Activated CD4-positive, alpha-beta T cell treated with anti-CD3 and anti-CD28 coated beads for 1 hour (primary cell): ENCODE results near the gene KIF13A.
"Not testable (repeated sequence)": the region's sequence is repeated elsewhere in the genome, so short reads cannot be mapped to it uniquely, and the experiment has no call there.

Experiments used
- DNase-seq: peaks from one replicate; pipeline ENCODE4 v3.0.0-alpha.2; 2020

KIF13A gene

DNA sequence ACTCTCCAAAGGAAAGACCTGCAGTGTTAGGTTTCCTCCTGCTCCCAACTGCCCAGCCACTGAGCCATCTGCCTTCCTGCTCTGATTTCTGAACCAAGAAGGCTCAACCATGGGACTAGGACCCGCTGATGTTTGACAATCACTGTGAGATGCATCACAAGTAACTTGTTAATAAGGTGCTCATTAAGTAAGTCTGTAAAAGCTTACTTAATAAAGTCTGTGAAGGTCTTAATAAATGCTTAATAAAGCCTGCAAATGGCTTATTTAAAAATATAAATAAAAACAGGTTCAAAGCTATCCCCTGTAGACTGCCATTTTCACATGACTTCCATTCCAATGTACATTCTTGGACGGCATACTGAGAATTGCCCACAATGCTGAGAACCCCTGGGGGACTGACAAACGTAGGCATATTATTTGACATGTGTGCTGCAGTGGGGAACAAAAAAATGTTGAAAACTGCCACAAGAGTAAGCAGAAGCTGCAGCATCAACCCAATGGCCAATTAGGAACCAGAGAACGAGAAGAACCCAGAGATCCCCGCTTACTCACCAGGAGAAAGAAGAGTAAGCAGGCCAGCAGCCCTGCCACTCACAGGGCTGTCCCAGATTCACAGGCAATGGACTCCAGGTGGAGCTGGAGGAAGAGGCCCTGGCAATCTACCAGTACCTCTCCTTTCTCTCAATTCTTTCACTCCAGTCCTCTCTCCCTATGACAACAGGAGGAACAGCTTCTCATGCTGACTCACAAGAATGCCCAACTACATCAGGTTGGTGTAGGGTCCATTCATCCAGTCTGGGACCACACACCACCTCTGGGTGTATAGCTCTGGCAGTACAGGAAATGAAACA lies 19.5 kb downstream of the KIF13A start:
- DNase-seq = no peak

DNA sequence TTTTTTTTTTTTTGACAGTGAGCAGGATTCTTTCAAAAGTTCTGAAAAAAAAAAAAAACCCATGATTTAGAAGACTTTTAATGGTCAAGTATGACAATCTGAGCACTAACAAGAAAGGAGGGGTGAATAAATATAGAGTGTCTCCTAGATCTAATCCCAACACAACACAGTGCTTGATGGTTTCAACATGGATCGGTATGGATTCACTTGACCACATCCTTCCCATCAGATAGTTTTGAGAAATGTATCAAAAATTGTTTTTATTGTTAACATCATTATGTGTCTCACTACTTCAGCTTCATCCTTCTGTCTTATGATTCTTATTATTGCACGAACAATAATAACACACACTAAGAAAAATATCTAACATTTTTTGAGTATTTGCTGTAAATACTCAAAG lies 21.0 kb downstream of the KIF13A start:
- DNase-seq = no peak

DNA sequence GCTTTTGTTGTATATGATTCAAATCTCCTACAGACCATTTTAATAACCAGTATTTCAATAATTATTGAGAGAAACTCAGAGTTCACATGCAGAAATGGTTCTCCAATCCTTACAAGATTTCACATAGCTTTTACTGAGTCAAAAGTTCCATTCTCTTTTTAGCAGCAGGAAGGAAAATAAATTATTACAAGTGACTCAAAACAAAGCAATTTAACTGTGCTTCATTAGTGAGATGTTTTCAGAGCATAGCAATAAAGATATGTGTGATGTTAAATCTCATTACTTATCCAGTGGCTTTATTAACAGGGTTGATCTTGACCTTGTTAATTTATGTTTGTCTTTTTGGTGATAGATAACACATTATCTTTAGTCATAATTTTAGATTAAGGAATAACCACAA lies 22.0 kb downstream of the KIF13A start:
- no peak for DNase-seq

DNA sequence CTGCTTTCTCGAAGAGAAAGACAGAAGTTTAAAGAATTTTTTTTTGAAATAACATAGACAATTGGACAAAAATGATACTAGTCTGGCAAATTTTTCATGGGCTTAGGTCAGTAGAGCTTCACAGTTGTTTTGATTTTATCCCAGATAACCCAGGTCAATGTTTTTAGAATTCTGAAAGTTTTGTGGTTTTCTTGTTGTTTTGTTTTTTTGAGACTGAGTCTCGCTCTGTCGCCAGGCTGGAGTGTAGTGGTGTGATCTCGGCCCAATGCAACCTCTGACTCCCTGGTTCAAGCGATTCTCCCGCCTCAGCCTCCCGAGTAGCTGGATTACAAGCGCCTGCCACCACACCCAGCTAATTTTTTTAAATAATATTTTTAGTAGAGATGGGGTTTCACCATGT lies 22.8 kb downstream of the KIF13A start:
- DNase-seq = no peak

DNA sequence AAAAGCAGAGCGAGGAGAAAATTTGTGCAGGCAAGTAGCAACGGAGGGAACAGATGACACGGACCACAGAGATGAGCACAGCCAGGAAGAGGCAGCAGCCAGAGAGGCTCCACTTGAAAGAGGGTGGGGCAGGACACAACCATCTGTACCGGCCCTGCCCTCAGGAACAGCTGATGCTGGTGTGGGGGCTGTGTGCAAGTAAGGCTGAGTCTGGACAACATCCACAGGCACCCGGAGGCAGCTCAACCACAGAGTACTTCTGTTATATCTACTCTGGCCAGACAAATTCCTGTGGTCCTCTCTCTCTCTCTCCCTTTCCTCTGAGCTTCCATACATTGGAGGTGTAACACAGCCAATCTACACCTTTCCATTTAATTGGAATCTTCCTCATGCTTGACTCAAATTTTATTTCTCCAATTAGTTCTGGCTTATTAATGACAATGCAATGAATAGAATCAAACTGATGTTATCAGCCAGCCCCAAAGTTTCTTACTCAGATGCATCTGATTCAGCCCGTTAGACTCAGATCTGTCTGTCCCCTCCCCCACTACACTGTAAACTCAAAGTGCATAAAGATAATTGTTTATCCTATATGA lies 24.9 kb downstream of the KIF13A start:
- no peak for DNase-seq

DNA sequence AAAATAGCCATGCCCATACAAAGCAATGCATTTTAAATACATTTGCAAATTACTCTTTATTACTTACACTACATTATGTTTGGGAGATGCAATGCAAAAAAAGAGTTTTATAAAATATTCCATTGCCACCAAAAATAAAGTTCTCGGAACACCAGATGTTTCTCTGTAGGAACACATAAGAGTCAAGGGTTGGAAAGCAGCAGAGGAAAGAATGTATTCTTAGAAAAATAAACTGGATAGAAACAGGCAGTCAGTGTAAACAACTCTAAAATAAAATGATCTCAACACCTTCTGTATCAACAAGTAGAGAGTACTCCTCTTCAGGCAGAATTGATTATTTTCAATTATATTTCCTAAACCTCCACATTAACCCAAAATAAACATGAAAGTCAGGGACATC lies 28.1 kb downstream of the KIF13A start:
- no peak for DNase-seq

DNA sequence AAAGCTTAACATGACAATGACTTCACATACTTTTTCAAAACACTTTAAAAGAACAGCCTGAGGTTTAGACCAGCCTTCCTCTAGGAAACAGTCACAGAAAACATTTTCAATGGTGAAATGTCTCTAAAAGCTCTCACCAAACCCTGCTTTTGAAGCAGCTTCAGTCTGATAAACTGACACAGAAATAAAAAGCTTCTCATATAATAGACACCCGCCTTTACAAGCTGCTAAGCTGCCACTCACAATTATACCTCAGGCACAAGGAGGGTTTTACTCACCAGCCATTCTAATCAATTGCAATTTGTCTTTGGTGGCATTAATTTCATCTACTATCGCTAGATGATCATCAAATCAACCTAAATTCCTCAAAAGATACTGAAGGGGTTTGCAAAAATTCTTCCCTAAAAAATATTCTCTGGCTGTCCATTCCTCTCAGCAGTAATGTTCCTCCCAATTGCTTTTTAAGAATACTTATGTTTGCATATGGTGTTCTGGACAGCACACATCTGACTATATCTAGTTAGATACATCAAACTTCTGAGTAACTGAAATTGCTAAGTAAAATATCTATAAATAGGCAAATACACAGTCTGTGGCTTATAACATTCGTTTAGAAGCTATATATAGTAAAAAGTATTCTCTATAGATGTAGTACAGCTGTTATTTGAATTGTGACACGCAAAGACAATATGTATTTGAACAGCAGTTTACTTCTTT lies 29.4 kb downstream of the KIF13A start:
- no peak for DNase-seq

DNA sequence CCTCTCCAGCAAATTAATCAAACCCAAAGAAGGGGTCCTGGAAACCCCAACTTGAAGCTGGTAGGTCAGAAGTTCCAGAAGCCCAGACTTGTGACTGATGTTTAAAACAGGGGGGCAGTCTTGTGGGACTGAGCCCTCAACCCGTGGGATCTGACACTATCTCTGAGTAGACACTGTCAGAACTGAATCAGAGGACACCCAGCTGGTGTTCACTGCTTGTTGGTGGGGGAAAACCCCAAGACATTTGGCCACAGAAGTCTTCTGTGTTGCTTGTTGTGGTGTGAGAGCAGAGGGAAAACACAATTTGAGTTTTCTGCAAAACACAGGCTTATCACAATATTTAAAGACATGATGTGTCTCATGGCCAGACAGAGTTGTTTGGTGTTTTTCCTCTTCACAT lies 29.9 kb downstream of the KIF13A start:
- no peak for DNase-seq

DNA sequence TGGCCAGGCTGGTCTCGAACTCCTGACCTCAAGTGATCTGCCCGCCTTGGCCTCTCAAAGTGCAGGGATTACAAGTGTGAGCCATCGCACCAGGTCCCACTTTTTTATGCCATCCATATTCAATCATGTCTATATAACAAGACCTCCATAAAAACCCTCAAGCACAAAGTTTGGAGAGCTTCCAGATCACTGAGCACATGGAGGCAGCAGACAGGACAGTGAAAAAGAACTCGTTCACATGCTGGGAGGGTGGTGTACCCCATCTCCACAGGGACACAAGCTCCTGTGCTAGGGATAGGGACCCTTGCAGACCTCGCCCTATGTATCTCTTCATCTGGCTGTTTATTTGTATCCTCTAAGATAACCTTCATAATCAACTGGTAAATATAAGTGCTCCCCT lies 30.3 kb downstream of the KIF13A start:
- DNase-seq = no peak

DNA sequence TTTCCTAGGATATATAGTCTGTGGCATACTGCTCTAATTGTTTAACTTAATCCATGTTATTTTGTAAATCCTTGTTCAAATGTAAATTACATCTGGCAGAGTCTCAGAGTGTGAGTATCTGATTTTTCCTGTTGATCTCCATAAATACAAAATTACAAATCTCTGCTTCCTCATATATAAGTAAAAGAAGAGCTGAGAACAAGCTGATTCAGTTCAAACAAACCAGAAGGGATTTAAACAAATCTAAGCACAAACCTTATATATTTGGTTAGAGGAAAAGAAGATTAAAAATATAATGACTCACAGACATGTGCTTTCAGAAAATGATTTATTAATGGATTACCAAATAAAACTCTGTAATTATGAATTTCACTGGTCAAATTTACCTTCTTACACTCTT lies 37.3 kb downstream of the KIF13A start:
- no peak for DNase-seq

DNA sequence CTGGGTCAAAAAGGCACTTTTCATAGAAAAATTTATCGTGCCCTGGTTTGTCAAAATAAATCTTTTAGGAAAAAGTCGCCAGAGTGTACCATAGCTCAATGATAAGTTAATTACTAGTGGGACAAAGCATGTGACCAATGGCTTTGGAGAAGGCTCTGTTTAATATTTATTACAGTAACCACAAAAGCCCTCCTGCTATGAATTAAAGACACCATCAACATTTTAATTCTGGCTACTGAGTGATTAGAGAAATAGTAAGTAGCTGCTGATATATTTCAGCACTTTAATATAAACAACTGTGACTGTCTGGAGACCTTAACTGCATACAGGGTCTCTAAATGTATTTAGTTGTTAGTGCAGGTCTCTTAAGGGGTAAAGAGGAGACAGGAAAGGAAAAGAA lies 38.3 kb downstream of the KIF13A start:
- no peak for DNase-seq

DNA sequence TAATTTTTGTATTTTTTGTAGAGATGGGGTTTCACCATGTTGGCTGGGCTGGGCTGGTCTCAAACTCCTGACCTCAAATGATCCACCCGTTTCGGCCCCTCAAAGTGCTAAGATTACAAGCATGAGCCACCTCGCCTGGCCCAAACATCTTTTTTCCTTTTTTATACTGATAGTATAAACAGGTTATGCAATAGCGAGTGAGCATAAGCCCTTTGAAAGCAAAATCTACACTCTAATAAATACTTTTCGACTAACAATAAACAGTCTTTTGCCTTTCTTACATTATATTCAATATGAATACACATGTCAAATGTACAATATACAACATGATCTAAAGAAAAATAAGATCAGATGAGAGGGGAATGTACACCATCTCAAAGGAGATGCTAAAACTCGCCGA lies 38.7 kb downstream of the KIF13A start:
- no peak for DNase-seq

DNA sequence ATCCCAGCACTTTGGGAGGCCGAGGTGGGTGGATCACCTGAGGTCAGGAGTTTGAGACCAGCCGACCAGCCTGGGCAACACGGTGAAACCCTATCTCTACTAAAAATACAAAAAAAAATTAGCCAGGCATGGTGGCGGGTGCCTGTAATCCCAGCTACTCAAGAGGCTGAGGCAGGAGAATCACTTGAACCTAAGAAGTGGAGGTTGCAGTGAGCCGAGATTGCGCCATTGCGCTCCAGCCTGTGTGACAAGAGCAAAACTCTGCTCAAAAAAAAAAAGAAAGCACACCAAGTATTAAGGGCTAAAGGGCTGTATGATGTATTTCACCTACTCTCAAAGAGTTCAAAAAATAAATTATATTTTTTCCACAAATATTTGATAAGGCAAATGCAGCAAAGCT lies 39.9 kb downstream of the KIF13A start:
- DNase-seq = not testable (repeated sequence)

DNA sequence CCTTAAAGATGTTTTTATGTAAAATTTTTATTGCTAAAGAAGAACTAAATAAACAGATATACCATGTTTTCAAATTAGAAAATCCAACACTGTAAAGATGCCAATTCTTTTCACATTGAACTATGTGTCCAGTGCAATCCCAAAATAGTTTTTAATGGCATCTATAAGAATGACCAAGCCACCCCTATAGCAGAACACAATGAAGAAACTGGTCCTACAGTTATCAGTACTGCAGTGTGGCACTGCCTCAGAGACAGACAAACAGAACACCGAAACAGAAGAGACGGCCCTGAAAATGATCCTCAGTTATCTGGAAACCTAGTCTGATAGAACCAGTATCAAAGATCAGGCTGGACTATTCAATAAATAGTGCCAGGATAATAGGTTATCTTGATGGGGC lies 41.9 kb downstream of the KIF13A start:
- DNase-seq = no peak

DNA sequence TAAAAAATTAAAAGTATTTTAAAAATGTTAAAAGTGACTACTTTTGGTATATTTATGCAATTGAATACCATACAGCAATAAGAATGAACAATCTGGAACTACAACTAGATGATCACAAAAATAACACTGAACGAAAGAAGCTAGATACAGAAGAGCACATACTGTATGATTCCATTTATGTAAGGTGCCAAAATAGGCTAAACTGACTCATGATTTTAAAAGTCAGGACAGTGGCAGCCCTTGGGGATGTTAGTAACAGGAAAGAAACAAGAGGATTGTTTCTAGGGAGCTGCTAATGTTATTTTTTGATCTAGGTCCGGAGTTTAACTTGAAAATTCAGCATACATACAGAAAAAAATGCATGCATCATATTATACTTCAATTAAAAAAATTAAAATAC lies 42.3 kb downstream of the KIF13A start:
- DNase-seq = no peak

DNA sequence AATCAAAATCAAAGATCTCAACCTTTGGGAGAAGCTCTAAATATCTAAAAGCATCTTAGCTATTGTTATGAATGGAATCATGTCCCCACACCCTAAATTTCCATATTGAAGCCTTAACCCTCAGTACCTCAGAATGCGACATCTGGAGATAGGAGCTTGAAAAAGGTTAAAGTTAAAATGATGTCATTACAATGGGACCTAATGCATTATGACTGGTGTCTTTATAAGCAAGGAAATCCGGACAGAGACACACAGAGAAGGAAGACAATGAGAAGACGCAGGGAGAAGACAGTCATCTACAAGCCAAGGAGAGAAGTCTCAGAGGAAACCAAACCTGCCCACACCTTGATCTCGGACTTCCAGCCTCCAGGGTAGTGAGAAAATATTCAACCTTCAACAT lies 46.1 kb downstream of the KIF13A start:
- no peak for DNase-seq

DNA sequence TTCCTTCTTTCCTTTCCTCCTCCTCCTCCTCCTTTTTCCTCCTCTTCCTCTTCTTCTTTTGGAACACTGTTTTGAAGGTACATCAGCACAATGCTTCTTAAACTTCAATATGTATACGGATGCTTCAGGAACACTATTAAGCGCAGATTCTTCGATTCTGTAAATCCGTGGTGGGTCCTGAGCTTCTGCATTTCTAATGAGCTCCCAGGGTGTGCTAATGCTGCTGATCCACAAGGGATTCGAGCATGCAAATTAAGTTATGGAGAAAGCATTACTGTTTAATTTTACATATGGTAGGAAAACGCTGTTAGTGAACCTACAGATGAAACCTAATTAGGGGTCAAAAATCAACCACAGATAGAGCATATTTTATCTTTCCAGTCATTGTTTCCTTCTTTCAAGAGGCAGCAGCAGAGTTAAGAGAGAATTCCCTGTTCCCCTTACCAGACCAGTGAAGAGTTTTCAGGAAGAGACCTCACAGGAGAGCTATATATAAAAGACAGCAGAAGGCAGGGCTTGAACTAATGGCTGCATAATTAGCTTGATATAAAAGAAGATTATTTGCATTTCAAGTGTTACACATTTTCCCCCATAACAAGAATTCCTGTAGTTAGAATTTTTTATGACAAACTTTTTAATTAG lies 47.2 kb downstream of the KIF13A start:
- DNase-seq = no peak

DNA sequence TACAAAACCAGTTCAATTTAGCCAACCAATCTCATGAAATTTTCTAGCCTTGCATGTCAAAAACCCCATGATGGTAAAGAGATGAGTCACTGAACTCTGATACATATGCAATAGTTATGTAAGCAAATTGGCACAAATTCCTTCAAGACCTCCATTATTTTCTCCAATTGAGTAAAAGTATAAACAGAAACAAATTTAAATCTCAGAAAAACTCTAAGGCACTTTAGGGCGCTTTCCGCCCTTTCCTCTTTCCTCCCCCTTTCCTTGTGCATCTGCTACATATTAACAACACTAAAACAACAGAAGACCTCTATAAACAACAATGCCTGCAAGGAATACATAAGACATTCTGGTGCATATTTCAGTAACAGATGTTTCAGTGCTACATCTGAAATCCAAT lies 48.5 kb downstream of the KIF13A start:
- no peak for DNase-seq

DNA sequence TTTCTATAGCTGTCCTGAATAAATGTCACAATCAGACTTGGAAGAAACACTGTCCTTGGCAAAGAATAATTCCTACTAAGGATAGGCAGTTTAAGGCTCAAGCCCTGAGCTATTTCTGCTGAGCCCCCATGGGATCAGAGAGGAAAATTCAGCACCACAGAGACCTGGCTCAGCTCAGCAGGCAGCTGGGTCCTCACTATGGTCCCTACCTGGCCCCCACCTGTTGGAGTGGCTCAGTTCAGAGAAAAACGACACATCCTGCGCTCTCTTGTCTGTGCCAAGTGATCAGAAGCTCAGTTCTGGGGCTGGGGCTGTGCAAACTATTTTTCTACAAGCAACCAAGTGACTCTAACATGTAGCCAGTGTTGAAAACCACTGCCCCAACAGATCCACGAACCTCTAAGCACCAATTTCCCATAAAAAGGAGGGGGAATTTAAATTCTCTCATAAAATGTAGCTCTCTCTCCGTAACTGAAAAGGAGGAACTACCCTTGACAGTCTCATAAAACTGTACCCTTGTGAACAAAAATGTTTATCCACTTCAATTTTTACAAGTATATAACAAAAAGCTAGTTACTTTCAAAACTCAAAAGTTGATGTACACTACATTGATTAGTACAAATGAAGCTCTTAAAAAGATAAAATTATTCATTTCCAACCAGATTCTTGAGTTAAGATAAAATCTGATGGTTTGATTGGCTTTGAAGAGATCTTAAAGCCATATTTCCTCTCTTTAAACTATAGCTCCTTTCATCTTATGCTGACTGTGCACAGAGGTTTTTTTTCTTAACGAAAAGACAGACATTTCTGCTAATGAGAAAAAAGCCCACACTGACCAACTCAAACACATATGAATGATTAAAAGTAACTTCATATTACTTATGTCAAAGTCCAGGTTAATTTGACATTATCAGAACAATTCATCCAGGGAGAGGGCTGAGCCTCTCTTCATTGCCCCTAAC lies 52.0 kb downstream of the KIF13A start:
- no peak for DNase-seq

DNA sequence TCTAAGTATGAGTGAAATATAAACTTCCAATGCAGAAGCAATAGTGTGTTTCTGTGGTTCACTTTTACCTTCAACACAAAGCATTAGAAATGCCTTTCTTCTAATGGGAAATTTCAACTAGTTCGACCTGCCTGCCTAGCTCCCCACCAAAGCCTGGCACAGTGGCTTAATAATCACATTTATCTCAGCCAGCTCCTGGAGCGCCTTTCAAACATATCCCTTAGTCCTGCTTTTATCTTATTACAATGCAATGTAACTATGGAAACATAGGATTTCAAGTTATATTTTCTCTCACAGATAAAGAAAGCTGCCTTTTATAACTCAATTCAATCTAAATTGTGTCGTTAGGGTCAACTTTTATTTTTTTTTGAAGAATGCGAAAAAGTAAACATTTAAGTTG lies 53.7 kb downstream of the KIF13A start:
- DNase-seq = no peak

DNA sequence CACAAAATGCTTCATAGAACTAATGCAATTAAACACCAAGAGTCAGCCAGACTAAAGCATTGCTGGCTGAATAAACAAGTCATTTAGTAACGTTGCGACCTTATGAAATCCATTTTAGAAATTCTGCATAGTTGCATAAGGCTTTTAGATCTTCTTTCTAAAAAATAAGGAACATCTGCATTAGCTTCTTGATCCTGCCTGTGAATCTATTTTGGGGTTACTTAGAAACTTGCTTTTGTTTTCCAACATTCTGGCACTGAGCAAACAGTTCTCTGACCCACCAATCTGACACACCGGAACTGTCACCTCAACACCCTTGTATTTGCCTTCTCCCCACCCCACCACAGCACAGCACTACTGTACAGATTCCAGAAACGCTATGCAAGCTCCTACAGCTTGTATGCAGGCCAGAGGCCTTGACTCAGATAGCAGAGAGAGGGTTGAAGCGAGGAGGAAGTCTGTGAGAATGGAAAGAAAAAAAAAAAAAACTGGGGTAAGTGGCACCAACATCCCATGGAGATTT lies 55.0 kb downstream of the KIF13A start:
- no peak for DNase-seq

DNA sequence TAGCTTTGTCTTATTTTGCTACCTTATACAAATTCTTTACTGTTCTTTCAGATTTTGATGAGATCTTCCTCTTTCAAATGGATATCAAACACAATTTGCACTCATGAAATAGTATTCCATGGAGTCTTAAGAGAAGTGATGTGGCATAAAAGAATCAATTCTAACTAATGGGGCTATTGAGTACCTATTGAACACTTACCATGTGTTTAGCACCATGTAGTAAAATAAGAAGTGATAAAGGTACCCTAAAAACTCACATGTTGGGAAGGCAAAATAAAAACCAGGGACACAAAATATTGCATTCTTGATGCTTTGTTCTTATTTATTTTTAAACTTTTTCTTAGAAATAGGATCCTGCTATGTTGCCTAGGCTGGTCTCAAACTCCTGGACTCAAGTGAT lies 56.2 kb downstream of the KIF13A start:
- DNase-seq = no peak
